ENCODE measurements around the gene HACL1.
A peak's percentile ranks its signal among the peaks of the same experiment; 100 is the strongest.
"Not testable (repeated sequence)": the region's sequence is repeated elsewhere in the genome, so short reads cannot be mapped to it uniquely, and the experiment has no call there.

Gene HACL1

DNA sequence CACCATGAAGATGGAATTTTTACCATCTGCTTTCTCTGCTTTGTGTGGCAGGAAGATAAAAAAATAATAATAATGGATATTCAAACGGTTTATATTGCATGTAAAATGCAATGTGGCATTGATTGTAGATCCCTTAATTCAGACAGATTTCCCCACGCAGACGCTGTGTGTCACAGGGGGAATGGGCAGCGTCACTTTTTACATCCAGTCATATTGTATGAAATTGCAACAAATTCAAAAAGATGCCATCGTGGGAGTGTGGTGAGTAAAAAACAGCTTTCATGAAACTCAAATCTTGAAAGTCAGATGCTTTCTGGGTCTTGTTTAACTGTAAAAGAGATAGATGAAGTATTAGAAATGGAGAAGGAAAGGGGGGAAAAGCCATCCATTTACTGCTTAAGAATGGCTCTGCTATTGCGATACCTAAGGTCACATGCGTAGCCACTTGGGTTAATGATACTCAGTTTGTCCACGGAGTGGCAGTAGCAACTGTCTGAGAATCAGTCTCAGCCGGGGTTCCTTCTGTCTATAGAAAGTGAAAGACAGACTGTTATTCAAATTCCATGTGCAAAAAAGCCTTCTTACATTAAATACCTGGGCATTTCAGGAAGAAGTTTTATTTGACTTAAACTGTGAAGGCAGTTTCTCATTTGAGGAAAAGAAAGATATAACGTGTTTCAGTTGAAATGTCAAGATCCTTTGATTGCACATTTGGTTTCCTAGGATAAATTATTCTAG is 28.7 kb upstream of the HACL1 start:
- DNase-seq (peak; percentile 57), ATAC-seq (peak; percentile 92)

- ATAC-seq = no peak
- no peak for DNase-seq
Observed at GRCh38 chr3:15628967-15629366, 27.6 kb upstream of the HACL1 start.

DNA sequence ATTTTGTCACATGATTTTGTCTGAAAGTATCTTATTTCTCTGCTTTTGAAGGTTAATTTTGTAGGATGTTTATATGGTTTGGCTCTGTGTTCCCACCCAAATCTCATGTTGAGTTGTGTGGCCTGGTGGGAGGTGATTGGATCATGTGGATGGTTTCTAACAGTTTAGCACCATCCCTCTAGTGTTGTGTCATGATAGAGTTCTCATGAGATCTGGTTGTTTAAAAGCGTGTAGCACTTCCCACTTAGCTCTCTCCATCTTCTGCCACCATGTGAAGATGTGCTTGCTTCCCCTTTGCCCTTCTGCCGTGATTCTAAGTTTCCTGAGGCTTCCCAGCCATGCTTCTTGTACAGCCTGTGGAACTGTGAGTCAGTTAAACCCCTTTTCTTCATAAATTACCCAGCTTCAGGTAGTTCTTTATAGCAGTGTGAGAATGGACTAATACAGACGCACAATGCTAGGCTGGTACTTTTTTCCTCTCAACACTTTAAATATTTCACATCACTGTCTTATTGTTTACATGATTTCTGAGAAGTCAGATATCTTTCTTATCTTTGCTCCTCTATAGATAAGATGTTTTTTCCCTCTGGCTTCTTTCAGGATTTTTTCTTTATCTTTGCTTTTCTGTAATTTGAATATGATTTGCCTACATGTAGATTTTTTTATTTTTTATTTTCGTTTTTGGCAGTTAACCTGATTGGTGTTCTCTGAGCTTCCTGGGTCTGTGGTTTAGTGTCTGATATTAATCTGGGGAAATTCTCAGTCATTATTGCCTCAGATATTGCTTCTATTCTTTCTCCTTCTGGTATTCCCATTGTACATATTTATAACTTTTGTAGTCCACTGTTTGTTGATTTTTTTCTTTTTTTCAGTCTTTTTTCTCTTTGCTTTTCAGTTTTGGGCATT is 22.4 kb upstream of the HACL1 start:
- DNase-seq = no peak
- peak; percentile 49 for ATAC-seq

DNA sequence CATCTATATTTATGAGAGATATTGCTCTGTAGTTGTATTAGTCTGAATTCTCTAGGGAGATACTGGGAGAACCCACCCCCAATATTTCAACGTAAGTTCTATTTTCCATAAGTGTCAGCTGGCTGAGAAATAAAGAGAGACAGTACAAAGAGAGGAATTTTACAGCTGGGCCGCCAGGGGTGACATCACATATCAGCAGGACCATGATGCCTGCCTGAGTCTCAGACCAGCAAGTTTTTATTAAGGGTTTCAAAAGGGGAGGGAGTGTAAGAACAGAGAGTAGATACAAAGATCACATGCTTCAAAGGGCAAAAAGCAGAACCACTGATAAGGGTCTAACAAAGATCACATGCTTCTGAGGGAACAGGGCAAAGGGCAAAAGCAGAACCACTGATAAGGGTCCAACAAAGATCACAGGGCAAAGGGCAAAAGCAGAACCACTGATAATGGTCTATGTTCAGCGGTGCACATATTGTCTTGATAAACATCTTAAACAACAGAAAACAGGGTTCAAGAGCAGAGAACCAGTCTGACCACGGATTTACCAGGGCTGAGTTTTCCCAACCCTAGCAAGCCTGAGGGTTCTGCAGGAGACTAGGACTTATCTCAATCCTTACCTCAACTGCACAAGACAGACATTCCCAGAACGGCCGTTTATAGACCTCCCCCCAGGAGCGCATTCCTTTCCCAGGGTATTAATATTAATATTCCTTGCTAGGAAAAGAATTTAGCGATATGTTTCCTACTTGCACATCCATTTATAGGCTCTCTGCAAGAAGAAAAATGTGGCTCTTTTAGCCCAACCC is 18.5 kb upstream of the HACL1 start:
- DNase-seq = not testable (repeated sequence)

DNA sequence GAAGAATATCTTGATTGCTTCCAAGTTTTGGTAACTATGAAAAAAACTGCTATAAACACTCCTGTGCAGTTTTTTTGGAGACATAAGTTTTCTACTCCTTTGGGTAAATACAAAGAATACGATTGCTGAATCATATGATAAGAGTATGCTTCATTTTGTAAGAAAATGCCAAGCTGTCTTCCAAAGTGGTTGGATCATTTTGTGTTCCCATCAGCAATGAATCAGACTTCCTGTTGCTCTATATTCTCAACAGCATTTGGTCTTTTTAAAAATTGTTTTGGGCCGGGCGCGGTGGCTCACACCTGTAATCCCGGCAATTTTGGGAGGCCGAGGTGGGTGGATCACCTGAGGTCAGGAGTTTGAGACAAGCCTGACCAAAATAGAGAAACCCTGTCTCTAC is 14.7 kb upstream of the HACL1 start:
- ATAC-seq = no peak
- no peak for DNase-seq

More for the DNA sequence above, 18.5 kb upstream of the HACL1 start:
- not testable (repeated sequence) for ATAC-seq

DNA sequence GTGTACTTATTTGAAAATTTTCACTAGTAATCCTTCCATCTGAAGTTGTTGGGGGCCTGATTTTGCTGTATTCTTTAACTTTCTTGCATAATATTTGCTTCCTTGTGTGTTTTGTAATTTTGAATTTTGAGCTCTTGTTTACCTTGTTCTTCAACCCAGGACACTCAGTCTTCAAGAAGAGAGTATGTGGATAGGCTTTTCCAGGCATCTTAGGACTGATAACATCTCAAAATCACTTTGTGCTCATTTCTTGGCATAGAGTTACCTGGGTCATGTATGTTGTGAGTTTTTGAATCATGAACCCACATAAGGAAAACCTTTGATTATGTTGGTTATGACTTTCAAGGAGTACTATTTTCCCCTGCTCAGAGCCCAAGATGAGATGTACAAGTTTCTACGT is 13.6 kb upstream of the HACL1 start:
- DNase-seq = no peak
- ATAC-seq = no peak

DNA sequence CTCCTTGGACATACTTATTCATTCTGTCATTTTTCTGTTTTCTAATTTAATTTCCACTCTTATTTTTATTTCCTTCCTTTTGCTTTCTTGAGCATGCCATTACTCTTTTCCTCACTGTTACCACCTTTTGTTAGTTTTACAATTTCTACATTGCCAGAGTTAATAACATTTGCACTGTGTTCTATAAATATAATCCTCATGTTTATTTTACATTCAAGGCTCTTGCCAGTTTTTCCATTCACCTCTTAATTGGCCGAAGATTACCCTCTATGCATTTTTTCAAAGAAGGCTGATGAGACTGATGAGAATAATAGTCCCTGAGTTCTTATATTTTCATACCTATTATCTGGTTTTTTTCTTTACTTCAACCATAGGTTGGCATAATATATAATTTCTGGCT is 10.6 kb upstream of the HACL1 start:
- ATAC-seq (no peak), DNase-seq (no peak)

- no peak for DNase-seq
- no peak for ATAC-seq
Observed at GRCh38 chr3:15611018-15611417, 9.6 kb upstream of the HACL1 start.

DNA sequence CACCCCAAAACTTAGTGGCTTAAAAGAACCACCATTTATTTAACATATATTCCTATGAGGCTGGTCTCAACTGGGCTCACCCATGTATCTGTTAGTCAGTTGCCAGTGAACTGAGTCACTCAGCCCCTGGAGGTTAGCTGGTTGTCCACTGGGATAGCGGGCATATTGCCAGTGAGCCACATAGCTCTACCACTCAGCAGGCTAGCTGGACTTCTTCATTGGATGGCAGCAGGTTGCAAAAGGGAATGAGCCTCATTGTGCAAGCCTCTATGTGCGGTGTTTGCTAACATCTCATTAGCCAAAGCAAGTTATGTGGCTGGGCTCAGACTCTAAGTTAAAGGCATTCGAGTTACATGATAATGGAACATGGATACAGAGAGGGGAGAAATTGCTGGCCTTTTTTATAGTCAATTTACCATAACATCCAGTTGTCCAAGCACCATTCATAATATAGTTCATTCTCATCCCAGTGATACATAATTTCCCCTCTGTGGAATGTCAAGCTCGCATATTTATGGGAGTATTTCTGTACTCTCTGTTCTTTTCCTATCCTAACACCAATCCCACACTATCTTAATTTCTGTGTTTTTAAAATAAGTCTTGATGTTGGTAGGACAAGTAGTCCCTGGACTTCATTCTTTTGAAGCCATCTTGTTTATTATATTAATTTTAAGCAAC is 8.9 kb upstream of the HACL1 start:
- DNase-seq = no peak
- ATAC-seq = no peak

DNA sequence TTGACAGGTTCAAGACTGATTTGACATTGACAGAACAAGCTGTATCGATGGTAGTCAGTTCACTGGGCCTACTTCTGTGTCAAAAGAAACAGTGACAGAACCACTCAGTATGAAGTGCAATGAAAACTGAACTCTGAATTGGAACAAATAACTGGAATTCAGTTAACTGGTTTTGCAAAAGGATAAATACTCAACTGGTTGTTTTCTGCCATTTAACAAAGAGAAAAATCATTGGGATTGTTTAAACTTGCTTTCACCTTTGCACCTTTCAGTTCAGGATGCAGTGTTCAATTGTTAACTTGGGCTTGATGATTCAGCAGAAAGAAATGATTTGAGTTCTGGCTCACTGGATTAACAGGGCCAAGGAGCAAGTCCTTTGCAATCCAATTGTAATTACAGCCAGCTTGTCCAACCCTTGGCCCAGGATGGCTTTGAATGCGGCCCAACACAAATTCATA is 5.1 kb upstream of the HACL1 start:
- ATAC-seq = no peak
- DNase-seq = no peak

GRCh38 chr3:15604584-15604983 is 3.2 kb upstream of the HACL1 start:
- not testable (repeated sequence) for ATAC-seq

DNA sequence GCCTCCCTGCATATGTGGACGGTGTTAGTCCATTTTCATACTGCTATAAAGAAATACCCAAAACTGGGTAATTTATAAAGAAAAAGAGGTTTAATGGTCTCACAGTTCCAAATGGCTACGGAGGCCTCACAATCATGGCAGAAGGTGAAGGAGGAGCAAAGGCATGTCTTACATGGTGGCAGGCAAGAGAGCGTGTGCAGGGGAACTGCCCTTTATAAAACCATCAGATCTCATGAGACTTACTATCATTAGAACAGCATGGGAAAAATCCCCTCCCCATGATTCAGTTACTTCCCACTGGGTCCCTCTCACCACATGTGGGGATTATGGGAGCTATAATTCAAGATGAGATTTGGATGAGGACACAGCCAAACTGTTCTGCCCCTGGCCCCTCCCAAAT is 1.4 kb upstream of the HACL1 start:
- not testable (repeated sequence) for ATAC-seq, DNase-seq

More at GRCh38 chr3:15604584-15604983, 3.2 kb upstream of the HACL1 start:
- DNase-seq = not testable (repeated sequence)

- ATAC-seq = peak; percentile 2
- no peak for DNase-seq
Observed at GRCh38 chr3:15602146-15602536, 772 bp upstream of the HACL1 start.

GRCh38 chr3:15601046-15601398 is 347 bp downstream of the HACL1 start:
- ATAC-seq (peak; percentile 3), DNase-seq (no peak)

- ATAC-seq = peak; percentile 70
- no peak for DNase-seq
Observed at GRCh38 chr3:15595955-15596354, 5.4 kb downstream of the HACL1 start.

GRCh38 chr3:15592968-15593367 is 8.4 kb downstream of the HACL1 start:
- ATAC-seq (no peak), DNase-seq (no peak)

GRCh38 chr3:15591928-15592327 is 9.4 kb downstream of the HACL1 start:
- DNase-seq (no peak), ATAC-seq (no peak)

DNA sequence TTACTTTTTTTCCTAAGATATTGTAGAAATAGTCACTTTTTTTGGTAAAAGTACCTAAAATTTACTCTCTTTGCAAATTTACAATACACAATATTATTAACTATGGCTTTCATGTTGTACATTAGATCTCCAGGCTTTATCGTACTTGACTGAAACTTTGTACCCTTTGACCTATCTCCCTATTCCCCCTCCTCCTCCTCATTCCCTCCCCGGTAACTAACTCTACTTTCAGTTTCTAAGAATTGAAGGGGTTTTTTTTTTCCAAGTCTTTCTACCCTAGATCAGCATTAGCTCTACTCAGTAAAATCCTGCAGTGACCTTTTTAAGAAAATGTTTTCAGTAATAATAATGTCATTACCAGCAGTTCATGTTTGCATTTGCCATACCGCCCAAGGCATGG is 10.1 kb downstream of the HACL1 start:
- ATAC-seq (no peak), DNase-seq (no peak)

DNA sequence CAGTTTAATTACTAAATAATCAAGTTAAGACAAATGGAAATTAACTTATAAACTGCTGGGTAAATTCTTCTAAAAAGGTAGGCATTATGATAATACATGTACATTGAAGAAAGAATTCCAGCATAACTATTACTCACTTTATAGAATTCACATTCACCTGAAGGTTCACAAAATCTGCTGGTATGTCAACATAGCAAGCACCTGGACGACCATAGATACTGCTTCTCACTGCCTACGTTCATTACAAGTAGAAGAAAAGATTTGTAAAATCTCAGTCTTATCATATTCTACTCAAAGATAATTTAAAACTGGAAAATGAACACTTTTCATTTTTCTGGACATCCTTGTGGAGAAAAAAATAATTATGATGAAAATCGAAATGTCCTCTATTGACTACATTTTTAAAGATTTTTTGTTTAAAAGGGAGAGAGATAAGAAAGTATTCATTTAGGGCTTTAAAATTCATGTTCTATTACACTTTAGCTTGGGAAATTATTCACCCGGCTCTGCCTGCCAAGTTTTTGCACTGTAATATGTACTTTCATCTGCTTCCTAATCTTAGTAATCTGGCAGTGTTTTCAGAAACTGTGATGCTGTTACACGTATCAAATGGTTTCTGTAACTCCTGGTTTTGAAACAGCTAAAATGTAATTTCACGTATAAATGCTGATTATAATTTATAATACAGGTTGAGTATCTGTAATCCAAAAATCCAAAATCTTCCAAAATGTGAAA is 16.1 kb downstream of the HACL1 start:
- ATAC-seq = no peak

DNA sequence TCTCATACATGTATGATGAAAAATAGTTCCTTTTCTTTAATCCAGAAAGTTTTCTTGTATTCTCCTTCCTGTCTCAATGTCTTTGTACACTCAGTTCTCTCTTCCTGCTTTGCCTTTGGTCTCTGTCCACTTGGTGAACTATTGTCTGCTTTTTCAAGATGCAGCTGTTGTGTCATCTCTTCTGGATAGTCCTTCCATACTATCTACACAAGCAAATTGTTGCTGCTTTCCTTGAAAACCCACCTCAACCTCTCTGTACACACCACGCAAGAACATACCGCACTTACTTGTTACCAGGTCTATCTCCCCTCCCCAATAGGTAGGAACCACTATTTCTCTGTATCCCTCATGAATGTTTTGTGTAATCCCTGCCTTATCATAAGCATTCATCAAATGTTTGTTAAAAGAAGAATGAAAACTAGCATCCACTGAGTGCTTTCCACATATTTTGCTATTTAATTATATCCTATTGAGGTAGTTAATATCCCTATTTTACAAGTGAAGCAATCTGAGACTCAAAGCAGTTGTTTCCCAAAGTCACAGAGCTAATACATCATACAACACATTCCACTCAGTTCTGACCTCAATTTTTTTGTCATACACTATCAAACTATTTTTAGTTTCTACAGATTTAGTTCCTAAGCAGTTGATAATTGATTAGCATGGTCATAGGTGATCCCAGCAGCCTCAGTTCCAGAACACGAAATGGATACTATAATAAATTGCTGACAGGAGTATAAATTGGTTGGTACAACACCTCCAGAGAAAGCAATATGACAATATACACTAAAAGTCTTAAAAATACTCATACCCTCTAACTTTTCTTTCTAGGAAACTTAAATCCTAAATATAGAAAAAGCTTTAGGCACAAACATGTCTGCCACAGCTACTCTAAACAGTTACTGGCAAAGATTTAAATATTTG is 19.6 kb downstream of the HACL1 start:
- no peak for ATAC-seq
- DNase-seq = no peak

More for the DNA sequence above, 16.1 kb downstream of the HACL1 start:
- DNase-seq = no peak
